C4-2B (cell line): Measurements from ENCODE around the gene ZNF532.

ENCODE experiments used
- ZFX ChIP-seq: fragments of 450-650 bp; IDR thresholded peaks from 2 replicates; pipeline ENCODE4 v1.6.1; 2017
- TF ChIP-seq, protein P1 (sequence below): fragments of 450-650 bp; conservative IDR thresholded peaks from 2 replicates; pipeline ENCODE4 v1.5.1; 2017; ENCODE audit warnings: mild to moderate bottlenecking

GRCh38 chr18:58934933-58935577 lies 70.4 kb downstream of the ZNF532 start:
- TF ChIP-seq, protein P1, sequence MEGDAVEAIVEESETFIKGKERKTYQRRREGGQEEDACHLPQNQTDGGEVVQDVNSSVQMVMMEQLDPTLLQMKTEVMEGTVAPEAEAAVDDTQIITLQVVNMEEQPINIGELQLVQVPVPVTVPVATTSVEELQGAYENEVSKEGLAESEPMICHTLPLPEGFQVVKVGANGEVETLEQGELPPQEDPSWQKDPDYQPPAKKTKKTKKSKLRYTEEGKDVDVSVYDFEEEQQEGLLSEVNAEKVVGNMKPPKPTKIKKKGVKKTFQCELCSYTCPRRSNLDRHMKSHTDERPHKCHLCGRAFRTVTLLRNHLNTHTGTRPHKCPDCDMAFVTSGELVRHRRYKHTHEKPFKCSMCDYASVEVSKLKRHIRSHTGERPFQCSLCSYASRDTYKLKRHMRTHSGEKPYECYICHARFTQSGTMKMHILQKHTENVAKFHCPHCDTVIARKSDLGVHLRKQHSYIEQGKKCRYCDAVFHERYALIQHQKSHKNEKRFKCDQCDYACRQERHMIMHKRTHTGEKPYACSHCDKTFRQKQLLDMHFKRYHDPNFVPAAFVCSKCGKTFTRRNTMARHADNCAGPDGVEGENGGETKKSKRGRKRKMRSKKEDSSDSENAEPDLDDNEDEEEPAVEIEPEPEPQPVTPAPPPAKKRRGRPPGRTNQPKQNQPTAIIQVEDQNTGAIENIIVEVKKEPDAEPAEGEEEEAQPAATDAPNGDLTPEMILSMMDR: no peak
- TF ChIP-seq ZFX: no peak
